NCI-H2196 (cell line): Measurements from ENCODE around the gene RXFP2.
A peak's percentile ranks its signal among the peaks of the same experiment; 100 is the strongest.

Experiments used
- DNase-seq: peaks from one replicate; lab custom pipeline; 2025; ENCODE audit not compliant: unreplicated experiment; lab: John Stamatoyannopoulos, UW

Gene RXFP2

GRCh38 chr13:31739226-31739625 is at the start of gene RXFP2:
RXFP2 (plus strand) TSS chr13:31739526; CDS start chr13:31739613, 87 bp downstream.
- DNase-seq = no peak

- DNase-seq = no peak
Measured at GRCh38 chr13:31697290-31697689, 42.0 kb upstream of the RXFP2 start.

- no peak for DNase-seq
Measured at GRCh38 chr13:31699650-31700049, 39.7 kb upstream of the RXFP2 start.

DNA sequence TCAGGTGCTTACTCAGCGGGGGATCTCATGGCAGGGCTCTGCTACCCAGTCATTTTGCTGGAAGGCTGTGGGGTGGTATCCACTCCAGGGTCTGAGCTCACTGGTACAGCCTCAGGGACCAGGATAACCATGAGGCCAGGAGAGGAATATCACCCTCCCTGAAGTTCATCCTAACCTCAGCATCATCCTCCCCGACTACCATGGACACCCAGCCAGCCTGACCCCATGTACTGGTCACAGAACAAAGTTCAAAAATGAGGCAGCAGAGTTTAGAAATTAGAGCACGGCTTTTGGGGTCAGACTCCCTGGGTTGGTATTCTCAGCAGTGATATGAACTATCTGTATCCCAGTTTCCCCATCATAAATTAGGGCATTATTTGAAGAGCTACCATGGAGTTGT is 35.5 kb upstream of the RXFP2 start:
- DNase-seq = no peak

DNA sequence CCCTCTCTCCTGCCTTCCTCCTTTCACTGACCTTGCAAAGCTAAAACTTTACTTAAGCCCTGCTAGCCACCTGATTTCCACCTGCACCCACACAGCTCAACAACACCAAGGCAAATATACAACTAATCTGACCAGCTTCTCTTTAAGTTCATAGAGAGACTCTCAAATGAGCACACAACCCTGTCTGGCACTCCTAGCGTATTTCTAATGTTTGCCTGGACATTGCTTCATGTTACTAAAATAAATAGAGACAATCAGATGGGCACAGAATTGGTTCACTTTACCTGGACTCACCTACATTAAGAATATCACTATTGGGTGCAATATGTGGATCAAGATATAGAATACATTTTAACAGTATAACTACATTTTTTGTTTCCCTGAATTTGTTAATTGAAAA is 33.2 kb upstream of the RXFP2 start:
- no peak for DNase-seq

DNA sequence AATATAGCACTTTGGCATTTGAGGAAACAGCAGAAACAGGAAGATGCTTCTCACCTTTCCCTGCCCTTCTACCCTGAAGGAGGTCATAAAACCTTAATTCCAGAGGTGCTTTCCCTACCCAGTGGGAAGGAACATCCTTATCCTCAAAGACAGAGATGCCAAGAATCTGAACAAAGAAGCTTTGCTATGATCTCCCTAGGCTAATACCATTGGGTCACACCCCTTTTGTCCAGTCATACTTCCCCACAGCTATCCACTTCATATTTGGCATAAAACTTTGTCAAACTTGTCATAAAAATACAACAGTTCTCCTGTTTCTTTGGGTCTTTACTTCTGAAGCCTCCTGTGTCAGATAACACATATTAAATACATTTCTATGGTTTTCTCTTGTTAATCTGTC is 21.7 kb upstream of the RXFP2 start:
- no peak for DNase-seq

- no peak for DNase-seq
Measured at GRCh38 chr13:31719214-31719613, 20.1 kb upstream of the RXFP2 start.

- DNase-seq = peak; percentile 2
Measured at GRCh38 chr13:31722673-31723072, 16.7 kb upstream of the RXFP2 start.

DNA sequence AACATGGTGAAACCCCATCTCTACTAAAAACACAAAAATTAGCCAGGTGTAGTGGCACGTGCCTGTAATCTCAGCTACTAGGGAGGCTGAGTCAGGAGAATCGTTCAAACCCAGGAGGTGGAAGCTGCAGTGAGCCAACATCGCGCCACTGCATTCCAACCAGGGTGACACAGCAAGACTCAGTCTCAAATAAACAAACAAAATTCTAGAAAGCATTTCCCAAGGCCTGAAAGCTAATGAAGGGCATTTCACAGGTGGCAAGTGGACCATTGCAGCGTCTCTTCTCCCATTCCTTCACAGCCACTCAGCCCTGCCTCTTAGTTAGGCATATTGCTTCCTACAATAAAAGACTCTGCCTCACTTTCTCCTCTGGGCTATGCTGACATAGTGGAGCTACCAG is 13.5 kb upstream of the RXFP2 start:
- no peak for DNase-seq

GRCh38 chr13:31731921-31732320 is 7.4 kb upstream of the RXFP2 start:
- no peak for DNase-seq

GRCh38 chr13:31733066-31733465 is 6.3 kb upstream of the RXFP2 start:
- no peak for DNase-seq

DNA sequence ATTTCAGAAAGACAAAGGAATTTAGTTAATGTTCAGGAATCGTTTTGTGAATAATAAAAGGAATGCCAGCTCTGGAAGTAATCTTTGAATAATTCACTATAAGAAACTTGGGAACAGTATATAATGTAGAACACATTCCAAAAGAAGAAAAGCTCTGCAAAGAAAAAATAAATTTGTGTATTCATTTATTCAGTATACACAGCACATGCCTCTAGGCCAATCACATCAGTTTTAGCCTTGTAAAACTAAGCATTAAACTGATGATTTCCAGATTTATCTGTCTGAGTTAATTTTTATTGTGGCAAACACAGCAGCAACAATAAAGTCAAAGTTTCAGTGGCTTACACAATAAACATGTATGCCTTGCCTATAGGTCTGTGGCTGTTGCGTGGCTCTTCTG is 5.7 kb upstream of the RXFP2 start:
- DNase-seq = no peak

GRCh38 chr13:31742097-31742734 is 2.9 kb downstream of the RXFP2 start:
- peak; percentile 34 for DNase-seq

DNA sequence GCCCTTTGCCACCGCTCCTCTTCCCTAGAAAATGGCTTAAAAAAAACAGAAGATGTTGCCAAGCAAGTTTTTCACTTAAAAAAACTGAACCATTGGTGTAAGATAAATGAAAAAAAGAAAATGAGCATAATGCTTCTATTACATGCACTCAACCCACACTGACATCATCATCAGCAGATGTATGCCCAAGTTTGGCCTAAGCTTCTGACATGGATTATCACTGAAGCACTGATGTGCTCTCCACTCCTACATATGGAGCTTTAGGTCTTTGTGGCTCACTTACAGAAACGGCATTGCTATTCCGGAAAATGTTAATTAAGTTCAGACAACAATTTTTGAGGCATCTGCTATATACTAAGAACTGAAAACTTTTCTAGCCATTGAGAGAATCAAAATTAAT is 8.0 kb downstream of the RXFP2 start:
- DNase-seq = no peak

- DNase-seq = no peak
Measured at GRCh38 chr13:31747966-31748365, 8.6 kb downstream of the RXFP2 start.

GRCh38 chr13:31749929-31750328 is 10.6 kb downstream of the RXFP2 start:
- DNase-seq = no peak

DNA sequence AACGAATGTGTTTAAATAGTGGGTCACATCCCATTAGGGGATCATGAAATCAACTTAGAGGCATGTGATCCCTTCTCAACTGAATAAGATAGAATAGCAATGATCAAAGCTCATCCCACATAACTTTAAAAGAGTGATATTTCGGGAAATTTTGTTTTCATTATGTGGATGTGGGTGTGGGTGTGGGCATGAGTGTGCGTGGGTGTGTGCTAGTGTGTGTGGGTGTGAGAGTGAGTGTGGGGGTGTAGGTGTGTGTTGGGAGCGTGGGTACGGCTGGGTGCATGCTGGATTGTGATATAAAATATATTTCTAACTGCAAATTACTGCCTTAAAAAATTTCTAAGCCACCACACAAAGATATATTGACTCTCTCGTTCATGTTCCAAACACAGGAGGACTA is 15.9 kb downstream of the RXFP2 start:
- DNase-seq = no peak

GRCh38 chr13:31755803-31756212 is 16.5 kb downstream of the RXFP2 start:
- DNase-seq = no peak

GRCh38 chr13:31756346-31756745 is 17.0 kb downstream of the RXFP2 start:
- no peak for DNase-seq

GRCh38 chr13:31761951-31762350 is 22.6 kb downstream of the RXFP2 start:
- no peak for DNase-seq

DNA sequence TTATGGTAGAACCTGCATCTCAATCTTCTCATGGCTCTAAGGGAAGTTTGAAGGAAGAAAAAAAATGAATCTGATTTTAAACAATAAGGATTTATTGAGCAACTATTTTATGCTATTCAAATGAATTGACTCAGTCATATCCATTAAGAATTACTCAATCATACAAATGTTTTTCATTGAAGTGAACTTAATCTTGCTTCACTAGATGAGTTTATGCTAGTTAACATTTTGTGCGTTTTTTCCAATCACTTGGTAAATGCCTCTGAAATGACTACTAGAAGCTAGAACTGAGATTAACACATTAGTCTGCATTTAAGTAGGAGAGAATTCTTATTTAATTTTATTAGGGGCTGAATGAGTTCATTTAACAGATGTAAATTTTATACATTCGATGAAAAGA is 25.2 kb downstream of the RXFP2 start:
- DNase-seq = no peak

DNA sequence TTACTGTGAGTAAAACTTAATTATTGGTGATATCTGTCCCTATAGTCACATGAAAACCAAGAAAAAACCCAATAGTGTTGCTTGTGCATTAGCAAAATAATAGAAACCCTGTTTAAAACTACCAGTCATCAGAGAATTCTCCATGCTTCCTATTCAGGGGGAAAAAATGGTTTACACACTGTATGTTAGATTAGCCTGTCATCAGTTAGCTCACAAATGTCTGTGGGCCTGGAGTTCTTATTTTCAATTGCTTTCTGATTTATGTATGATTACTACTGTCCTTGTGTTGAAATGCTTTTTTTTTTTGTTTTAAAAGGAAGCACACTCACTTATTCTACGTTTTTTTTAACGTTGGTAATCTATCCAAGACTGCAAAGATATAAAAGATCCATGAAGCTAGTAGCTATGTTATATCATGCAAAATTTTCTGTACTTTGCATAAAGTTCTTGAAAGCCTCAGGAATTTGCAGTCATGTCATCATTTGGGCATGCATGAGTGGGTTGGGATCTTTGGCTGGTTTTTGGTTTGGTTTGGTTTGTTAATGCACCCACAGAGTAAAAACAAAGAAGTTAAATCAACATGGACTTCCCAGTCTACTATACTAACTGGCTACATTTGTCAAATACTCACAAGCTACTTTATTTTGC is 25.9 kb downstream of the RXFP2 start:
- DNase-seq = no peak
